HG02973 (cell line): Measurements from ENCODE around the gene SLC17A7.

Experiments used
- ATAC-seq: cut with Tn5 transposase; IDR thresholded peaks from one replicate; pipeline ENCODE4 v1.9.1; 2021; ENCODE audit warnings: moderate library complexity; ENCODE audit not compliant: unreplicated experiment

The SLC17A7 gene

DNA sequence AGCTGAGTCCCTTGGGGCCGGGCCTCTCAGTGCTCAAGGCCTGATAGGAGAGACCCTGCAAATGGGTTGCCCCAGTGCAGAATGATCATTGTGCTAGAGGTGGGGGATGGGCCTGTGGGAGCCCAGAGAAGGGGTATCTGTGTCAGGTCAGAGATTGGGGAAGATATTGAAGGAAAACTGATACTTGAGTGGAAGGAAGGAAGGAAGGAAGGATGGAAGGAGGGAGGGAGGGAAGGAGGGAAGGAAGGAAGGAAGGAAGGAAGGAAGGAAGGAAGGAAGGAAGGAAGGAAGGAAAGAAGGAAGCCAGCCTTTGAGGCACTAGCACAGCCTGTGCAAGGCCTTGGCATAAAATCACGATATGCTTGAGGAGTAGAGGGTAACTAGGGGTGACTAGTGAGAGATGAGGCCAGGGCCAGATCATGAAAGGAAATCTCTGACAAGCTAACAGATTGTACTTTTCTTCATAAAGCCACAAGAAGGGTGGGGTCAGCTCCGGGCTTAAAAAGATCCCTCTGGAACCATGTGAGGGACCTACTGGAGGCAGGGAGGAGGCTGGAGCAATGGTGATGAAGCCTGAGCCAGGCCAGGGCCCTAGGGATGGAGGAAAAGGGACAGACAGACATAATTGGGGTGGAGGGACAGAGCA is 29.5 kb downstream of the SLC17A7 start:
- no peak for ATAC-seq

DNA sequence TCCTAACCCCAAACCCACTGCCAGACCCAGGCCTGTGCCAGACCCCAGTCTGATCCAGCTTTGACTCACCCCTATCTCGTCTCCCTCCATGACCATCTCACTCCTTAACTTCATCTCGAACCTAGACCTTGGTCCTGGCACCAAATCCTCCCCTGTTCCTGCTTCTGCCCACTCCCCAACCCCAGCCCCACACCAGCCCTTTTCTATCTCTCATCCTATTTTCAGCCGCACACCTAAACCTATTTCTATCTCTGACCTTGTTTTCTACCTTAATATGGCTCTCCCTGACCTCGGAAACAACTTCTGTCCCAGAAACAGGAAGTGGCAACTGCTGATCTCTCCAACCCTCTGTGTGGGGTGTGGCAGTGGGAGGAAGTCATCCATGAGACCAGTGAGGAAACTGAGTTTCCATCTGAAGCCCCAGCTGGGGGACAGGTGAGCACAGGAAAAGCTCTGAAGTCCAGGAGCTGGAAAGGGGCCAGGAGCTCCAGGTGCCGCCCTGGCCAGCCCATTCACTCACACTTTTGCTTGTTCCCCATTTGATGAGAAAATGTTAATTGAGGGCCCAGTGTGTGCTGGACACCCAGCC is 31.8 kb downstream of the SLC17A7 start:
- ATAC-seq, result no peak

DNA sequence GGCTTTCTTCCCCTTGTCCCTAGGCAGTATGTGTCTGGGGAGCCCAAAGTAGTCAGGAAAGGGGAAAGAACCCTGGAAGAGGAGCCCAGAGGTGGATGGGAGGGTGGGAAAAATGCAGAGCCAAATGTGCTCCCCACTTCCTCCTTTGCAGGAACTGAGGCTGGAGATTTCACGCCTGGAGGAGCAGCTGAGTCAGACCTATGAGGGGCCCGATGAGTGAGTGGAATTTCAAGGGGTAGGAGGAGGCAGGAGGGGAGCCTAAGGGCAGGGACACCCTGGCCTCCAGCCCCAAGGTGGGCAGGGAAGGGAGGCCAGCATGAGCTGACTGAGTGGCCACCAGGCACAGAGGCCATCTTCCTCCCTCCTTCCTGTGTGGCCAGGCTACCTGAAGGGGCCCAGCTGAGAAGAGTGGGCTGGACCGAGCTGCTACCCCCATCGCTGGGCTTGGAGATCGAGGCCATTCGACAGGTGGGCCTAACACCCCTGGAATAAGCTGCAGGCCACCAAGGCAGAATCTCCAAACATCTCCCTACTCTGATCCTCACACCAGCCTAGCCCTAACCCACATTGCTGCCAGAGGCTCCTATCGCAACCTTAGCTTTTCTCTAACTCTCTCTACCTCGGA is 32.4 kb downstream of the SLC17A7 start:
- no peak for ATAC-seq

DNA sequence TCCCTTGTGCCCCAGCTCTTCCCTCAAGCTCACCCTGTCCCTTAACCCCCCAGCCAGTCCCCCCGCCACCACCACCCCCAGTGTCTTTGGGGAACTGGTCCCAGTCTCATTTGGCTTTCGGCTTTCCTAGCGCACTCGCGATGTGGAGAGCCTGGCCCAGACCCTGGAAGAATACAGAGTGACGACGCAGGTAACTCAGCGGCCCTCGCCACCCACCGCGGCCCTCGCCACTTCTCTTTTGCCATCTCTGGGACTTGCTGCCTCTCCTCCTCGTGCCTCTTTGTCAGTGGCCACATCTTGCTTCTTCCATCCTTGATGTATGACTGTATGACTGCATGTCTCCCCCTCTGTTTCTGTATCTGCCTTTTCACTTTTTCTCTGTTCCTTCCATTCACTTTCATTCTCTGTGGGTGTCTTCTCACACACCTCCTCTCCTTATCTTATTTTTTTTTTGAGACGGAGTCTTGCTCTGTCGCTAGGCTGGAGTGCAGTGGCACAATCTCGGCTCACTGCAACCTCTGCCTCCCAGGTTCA is 33.8 kb downstream of the SLC17A7 start:
- no peak for ATAC-seq

DNA sequence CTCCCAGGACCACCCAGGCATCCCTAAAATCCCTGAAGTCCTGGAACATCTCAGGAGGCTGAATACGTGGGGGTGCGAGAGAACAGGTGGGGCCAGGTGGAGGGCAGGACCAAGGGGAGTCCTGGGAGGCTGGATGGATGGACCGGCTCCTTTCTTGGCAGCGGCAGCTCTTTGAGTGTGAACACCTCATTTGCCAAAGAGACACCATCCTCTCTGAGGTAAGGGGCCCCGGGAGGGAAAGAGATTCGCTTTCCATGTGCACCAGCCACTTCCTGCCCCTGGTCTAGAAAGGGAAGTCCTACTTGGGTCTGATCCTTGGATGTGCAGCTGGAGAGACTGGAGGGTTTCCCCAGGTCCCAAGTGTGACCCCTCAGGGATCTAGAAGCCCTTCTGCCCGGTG is 34.2 kb downstream of the SLC17A7 start:
- no peak for ATAC-seq

DNA sequence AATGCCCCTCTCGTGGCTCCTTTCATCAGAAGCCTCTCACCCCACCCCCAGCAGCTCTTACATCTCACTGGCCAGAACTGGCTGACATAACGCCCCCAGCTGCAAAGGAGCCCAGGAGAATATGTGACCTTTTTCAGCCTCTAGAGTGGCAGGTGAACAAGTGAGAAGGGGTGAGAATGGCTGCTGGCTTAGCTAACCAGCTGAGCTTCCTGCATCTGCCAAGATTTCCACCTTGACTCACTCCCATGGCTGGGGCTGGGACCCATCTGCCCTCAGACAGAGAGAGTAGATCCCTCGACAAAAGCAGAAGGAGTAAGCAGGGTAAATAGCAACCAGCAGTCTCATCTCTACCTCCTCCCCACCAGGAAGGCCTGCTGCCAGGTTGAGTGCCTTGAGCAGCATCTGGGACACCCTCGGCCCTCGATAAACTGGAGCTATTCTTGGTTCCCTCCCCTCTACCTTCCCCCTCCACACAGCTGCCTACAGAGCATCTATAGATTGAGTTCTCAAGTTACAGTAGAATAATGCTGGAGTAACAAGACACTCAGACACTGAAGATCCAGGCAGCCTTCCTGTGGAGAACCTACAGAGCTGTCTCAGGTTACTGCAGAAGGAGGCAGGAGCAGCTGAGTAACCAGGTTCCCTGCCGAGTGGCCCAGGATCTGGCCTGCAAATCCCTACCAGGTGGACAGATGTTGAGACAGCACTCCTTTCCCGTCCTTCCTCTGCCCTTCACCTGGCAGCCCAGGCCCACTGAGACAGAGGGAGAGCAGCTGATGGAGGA is 37.7 kb downstream of the SLC17A7 start:
- ATAC-seq, result no peak

DNA sequence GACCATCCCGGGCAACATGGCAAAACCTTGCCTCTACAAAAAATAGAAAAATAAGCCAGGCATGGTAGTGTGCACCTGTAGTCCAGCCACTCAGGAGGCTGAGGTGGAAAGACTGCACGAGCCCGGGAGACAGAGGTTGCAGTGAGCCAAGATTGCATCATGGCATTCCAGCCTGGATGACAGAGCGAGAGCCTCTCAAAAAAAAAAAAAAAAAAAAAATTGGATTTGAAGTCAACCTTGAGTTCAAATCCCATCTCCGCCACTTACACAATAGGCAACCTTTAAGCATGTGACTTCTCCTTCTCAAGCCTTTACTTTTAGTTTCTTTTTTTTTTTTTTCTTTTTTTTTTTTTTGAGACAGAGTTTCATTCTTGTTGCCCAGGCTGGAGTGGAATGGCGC is 41.3 kb downstream of the SLC17A7 start:
- ATAC-seq, result no peak

DNA sequence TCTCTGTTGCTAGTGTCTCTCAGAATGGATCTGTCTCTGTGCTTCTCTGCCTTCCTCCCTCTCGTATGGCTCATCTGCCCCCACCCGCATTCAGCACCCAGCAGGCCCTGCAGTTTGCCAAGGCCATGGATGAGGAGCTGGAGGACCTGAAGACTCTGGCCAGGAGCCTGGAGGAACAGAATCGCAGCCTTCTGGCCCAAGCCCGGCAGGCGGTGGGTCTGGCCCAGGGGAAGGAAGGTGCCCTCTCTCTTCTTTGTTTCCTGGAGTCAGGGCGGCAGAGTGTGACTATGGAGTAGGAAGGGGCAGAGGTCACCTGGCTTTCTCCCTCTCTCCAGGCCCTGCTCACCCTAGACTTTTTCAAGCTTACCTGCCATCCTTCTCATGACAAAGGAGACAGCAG is 42.4 kb downstream of the SLC17A7 start:
- no peak for ATAC-seq

DNA sequence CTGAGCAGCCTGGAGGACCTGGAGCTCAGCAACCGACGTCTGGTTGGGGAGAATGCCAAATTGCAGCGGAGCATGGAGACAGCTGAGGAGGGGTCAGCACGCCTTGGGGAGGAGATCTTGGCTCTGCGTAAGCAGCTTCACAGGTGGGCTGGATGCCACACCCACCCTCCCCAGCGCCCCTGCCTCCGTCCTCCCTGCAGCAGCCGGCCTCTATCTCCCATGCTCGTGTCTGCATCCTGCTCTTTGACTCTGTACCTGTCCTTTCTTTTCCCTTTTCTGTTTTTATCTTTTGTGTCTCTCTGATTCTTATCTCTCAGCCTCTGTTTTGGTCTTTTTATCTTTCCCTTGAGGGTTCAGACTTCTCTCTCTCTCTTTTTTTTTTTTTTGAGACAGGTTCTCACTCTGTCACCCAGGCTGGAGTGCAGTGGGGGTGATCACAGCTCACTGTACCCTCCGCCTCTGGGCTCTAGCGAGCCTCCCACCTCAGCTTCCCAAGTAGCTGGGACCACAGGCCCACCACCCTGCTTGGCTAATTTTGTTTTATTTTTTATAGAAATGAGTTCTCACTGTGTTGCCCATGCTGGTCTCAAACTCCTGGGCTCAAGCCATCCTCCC is 43.2 kb downstream of the SLC17A7 start:
- no peak for ATAC-seq

DNA sequence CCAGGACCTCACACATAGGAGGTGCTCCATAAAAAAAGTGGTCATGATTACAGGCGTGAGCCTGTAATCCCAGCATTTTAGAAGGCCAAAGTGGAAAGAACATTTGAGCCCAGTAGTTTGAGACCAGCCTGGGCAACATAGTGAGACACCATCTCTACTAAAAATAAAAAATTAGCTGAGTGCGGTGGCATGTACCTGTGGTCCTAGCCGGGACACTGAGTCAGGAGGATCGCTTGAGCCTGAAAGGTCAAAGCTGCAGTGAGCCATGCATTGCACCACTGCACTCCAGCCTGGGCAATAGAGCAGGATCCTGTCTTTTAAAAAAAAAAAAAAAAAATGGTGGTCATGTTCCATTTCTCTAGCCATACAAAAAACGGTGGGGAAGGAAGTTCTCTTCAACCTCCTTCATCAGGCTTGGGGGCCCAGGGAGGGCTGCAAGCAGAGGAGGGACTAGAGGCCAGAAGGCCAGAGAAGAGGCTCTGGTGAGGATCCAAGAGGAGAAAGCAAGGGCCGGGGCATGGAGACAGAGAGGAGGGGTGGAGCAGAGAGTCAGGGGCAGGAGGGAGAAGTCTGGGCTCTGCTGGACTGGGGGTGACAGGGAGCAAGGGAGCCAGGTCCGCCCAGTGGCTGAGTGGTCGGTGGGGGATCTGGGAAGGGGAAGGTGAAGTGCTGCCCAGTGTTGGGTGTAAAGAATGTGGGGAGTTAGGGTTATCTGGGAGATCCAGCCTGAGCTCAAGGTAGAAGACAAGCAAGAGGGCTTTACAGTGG is 44.4 kb downstream of the SLC17A7 start:
- no peak for ATAC-seq

DNA sequence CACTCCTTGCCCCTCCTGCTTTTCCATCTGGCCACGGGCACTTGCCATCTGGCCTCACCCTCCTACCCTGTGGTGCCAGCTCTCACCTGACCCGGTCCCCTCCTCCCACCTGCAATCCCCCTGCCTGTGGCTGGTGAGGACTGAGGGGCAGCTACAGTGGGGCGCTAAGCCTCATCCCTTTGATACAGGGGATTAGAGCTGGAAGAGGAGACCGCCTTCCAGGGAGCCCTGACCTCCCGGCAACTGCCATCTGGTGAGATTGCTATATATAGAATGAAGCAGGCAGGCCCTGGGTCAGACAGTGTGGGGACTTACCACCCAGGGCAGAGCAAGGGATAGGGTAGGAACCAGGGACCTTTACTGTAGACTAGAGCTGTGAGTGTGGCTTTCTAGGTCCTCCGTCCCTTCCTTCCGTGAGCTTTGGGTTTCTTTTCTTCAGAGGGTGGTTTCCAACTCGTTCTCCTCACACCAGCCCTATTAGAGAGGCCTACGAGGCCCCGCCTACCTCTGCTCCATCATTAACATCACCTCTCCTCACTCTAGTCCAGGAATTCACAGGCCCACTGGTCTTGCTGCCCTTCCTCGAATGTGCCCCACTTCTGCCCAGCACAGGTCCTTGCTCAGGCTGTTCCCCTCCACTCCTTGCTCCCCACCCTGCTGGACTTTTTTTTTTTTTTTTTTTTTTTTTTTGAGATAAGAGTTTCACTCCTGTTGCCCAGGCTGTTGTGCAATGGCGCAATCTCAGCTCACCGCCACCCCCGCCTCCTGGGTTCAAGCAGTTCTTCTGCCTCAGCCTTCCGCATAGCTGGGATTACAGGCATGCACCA is 45.5 kb downstream of the SLC17A7 start:
- ATAC-seq, result no peak

DNA sequence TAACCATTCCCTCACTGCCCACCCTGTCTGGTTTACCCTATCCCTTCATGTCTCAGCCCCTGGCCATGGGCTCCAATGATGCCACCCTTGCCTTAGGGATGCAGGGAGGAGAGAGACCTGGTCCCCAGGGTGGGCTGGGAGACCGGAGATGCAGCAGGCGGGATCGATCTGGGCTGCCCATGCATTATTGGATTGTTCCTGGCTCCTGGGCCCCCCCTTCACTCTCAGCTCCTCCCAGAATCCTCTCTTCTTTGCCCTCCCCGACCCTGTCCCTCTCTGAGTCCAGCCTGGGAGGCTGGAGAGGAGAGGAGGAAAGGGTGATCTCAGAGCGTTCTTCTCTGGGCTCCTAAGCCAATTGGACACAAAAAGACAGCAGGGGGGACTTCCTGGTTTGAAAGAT is 47.4 kb downstream of the SLC17A7 start:
- no peak for ATAC-seq

DNA sequence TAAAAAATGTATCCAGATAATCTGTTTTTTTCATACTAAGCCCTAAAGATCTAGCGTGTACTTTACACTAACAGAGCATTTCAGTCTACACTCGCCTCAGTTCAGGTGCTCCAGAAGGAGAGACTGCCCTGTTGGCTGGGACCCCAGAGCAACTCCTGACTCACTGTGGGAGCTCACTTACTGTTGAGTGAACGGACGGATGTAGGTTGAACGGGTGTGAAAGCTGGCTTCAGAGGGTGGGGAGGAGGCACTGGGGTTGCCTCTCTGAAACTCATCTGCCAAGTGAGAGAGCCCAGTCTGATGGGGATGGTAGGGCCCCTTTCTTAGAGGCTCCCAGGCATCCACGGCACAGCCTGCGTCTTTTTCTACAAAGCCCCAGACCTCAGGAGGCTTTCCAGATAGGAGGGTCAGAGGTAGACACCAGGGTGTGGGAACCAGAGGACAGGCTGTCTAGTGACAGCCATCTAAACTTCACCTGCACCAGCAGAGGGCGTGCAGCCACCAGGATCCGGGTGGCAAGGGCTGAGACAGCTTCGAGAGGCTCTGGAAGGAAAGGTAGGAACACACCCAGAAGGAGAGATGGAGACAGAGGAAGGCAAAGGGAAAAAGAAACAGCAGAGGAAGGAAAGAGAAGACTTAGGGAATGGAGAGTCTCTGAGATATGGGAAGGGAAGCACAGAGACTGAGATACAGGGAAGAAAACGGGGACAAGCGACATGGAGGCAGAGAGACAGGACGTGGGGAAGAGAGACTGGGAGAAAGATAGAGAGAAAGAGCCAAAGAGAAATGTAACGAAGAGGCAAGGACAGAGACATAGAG is 49.5 kb downstream of the SLC17A7 start:
- no peak for ATAC-seq

DNA sequence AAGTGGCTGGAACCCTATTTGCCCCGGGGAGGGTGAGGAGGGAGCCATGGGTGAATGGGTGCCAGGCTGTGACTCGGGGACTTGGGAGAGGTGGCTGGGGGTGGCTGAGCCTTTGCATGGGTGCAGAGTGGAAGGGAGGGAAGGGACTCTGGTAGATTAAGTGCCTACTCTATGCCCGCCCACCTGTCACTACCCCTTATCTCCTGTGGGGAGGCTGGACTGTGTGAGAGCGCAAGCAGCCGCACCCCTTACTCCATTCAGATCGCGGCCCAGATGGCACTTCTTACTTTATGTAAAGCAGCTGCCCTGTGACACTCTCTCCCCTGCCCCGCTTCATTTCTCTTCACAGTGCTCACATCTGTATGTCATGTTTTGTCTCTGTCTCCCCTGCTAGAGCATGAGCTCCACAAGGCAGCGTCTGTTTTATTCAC is 50.4 kb downstream of the SLC17A7 start:
- ATAC-seq, result no peak

DNA sequence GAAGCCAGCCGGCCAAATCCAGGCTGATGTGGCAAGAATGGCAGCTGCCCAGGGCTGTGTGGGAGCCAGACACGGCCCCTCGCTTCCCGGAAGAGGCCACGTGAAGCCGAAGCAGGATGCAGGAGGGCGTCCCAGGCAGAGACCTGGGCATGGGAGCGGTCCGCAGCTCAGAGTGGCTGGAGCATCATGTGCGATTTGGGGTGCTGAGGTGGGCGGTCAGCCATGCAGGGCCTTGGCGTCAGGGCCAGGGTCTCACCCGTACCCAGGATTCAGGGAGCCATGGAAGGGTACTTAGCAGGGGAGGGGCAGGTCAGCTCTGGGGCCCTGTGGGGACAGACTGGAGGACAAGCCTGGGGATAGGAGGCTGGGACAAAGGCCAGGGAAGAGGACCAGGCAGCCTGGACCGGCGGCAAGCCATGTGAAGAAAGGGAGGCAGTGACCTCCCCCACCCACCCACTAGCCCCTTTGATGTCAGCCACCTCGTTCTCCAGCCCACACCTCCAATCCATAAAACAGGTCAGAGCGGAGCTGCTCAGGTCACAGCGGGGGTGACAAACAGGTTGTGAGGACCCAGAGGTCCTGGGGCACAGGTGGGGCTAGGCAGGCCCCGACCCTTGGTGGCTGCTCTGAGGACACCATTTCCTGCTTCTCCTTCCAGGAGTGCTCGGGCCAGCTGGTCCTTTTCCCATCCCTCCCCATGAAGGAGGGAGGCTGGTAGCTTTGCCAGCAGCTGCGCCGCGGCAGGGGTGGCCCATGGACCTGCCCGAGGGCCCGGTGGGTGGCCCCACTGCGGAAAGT is 51.0 kb downstream of the SLC17A7 start:
- ATAC-seq, result no peak

DNA sequence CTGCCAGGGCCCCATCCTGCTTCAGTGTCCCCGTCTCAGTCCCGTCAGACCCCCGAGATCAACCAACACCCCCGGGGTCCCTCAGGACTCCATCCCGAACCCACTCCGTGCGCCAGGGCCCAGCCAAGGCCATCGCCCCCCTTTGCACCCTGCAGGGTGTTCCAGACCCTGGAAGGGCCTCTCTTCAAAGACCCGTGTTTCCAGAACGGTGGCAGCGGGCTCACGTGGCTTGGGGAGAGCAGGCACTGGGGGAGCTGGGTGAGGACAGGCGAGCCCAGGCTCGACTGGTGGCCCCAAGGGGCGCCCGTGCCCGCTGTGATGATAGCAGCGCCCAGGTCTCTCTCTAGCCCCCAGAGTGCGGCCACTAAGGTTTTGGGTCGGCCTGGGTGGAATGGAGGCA is 51.9 kb downstream of the SLC17A7 start:
- ATAC-seq, result no peak

DNA sequence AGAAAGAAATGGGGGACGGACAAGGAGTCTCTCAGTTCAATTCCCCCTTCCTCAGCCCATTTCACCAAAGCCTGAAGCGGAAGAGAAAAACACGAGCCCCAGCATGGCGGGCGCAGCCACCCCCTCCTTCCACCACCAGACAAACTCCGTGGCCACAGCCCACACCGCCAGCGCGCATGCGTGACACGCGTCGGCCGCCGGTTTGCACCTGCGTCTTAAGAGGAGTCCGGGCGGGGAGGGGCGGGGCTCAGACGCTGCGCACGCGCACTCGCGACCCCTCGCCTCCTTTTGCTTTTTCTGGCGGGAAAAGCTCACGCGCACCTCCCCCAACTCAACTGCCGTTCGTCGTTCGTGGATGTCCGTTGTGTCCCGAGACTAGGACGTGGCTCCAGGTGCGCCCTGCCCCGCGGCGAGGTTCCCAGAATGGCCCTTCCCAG is 53.4 kb downstream of the SLC17A7 start, which contains the start of gene KASH5:
Gene KASH5 (plus strand): TSS at position 314 of the 437 bp plus-strand sequence. CDS start 2,635 bp downstream, outside the sequence.
- peak; percentile 49 for ATAC-seq

DNA sequence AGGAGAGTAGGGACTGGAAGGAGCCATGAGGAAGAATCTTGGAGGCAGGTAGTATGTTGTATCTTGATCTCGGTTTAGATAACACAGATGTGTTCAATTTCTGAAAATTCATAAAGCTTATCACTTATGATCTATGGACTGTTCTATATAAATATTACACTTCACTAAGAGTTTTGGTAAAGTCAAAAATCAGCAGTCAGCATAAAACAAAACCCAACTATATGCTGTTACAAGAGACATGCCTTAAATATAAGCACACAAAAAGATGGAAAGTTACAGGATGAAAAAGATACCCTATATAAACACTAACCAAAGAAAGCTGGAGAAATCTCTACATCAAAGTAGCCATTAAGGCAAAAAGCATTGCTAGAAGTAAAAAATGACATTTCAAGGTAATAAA is 57.7 kb downstream of the SLC17A7 start:
- no peak for ATAC-seq
